ENCODE measurements around the gene KDM4B. TPM values are rescaled to one million over a fixed set of nuclear protein-coding genes. Genes with fewer than 3 reads are reported as not detected.

KDM4B gene
- total and polyA plus RNA-seq, 2 of the 8 experiments (the other 6 are each of a cell fraction or from before 2014, with no cell fraction given): 12.0 to 31.9 TPM

DNA sequence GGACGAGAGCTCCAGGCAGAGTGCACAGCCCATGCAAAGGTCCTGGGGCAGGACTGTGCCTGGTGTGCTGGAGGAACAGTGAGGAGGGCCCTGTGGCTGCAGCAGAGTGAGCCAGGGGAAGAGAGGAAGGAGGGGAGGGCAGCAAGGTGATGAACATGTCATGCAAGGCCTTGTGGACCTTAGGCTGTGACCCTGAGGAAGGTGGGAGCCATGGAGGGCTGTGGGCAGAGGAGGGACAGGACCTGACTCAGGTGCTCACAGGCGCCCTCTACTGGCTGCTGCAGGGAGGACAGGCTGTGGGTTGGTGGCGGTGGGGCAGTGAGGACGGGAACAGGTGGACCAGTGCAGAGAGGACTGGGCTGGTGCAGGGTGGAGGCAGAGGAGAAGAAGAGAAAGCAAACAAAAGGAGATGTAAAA is 201.4 kb downstream of the KDM4B start (continued):
- TF ChIP-seq RAD21 (IDR thresholded peaks at IDR 0.05 in 1 of 2, conservative IDR thresholded peaks at IDR 0.05 in 1 of 2; ENCODE audit: low read depth in 2 of 2, low read length in 2 of 2) (peak; percentile 47 to 54), NANOG (IDR thresholded peaks at IDR 0.05; ENCODE audit: insufficient read depth, low read depth, low read length, poor library complexity, severe bottlenecking) (no peak), KDM1A (IDR thresholded peaks at IDR 0.05; ENCODE audit: borderline replicate concordance, low read length) (peak; percentile 100), POLR2A (IDR thresholded peaks at IDR 0.05; ENCODE audit: control extremely low read depth in 1 of 2, low read depth in 2 of 2, low read length in 2 of 2) (no peak), CREB1 (IDR thresholded peaks at IDR 0.05) (peak; percentile 48; the same call in 1 of the 2 replicates), PHF8 (conservative IDR thresholded peaks at IDR 0.05; ENCODE audit: low read depth, low read length) (no peak)
